Stimulated activated naive B cell treated with anti-CD40 and anti-IgM and Interleukin-4, amounts not matched to agents 10 μg/mL and 1 μg/mL and 100 μg/mL, for 72 hours (primary cell): ENCODE measurements around the gene PHF12.

Source experiments
- ATAC-seq, 2 donors: fragments of 150-1000 bp; cut with Tn5 transposase; replicated peaks; 2 replicates each; pipeline ENCODE4 v1.10.0; 2021; ENCODE audit warnings: moderate library complexity in 1 of 2
- DNase-seq: peaks from one replicate; pipeline ENCODE4 v3.0.0; 2021
- H3K27ac Mint-ChIP-seq: one replicate; pipeline ENCODE4 v1.8.0; 2022; ENCODE audit warnings: mild to moderate bottlenecking, mixed read lengths
- H3K27me3 Mint-ChIP-seq, 2 donors: one replicate each; pipeline ENCODE4 v1.8.0; 2022; ENCODE audit warnings: mixed read lengths in 2 of 2
- H3K36me3 Mint-ChIP-seq, 2 donors: one replicate each; pipeline ENCODE4 v1.8.0; 2022; ENCODE audit warnings: mixed read lengths in 2 of 2, mild to moderate bottlenecking in 1 of 2
- H3K4me1 Mint-ChIP-seq, 2 donors: one replicate each; pipeline ENCODE4 v1.8.0; 2022; ENCODE audit warnings: mixed read lengths in 2 of 2, mild to moderate bottlenecking in 1 of 2
- H3K4me3 Mint-ChIP-seq, 2 donors: one replicate each; pipeline ENCODE4 v1.8.0; 2022; ENCODE audit warnings: mild to moderate bottlenecking in 2 of 2, mixed read lengths in 2 of 2, moderate library complexity in 1 of 2
- H3K9me3 Mint-ChIP-seq, 2 donors: one replicate each; pipeline ENCODE4 v1.8.0; 2022; ENCODE audit warnings: mixed read lengths in 2 of 2, mild to moderate bottlenecking in 1 of 2

The PHF12 gene

DNA sequence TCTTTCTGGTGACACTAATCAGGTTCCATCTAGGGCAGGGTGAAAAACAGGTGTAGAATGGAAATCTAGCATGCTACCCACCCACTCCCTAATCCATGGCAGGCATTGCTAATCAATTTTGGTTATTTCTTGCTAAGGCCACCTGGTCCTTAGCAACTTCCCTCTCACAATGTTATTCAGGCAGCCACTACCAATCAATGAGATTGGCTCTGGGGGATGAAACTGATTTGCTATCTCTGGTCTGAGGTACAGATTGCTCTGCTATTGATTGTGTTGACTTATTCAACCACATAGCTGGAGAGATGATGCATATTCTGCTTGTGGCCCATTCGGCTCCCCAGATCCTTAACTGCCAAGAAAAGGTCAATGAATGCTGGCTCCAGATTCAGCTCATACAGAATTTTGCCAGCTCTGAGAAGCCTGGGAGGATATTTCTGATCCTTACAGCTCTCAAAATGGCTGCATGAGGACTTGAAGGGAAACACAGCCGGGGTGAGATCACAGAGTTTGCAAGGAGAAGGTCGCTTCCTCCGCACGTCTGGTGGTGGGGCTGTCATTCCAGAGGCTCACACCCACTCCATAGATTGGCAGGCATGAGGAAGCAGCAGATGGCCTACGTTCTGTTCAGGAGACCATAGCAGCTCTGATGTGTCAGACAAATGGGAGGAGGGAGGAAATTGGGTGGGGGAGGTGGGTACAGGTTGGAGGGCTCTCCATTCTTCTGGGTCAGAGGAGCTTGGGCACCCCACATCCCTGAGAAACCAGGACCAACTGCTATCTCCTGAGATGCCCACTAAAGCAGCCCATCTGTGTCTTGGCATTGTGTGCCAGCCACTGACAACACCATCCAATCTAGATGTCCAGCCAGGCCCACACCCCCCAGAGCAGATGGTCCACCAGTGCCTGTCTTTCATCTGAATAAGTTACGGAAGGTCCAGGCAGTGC, 32.2 kb upstream of the PHF12 start:
- no peak overlapping the region for H3K4me3 Mint-ChIP-seq
- H3K27ac Mint-ChIP-seq = peak overlapping the region; percentile 9
- H3K36me3 Mint-ChIP-seq = peaks cover 0 to 8% of the 10 kb centered on the region in 2 donors
- ATAC-seq (no peak), DNase-seq (no peak)
- H3K27me3 Mint-ChIP-seq = peaks cover 10% of the 10 kb centered on the region in 2 donors
- peaks cover 19 to 20% of the 10 kb centered on the region in 2 donors for H3K4me1 Mint-ChIP-seq
- peaks cover 0 to 1% of the 10 kb centered on the region in 2 donors for H3K9me3 Mint-ChIP-seq

- DNase-seq = peak; percentile 51
- Mint-ChIP-seq H3K9me3 (peaks cover 0 to 1% of the 10 kb centered on the region in 2 donors), H3K36me3 (peaks cover 0 to 8% of the 10 kb centered on the region in 2 donors), H3K27me3 (peaks cover 10 to 13% of the 10 kb centered on the region in 2 donors), H3K4me3 (no peak overlapping the region), H3K27ac (peak overlapping the region; percentile 90), H3K4me1 (peaks cover 23 to 25% of the 10 kb centered on the region in 2 donors)
- peak; percentile 91 for ATAC-seq
Observed at GRCh38 chr17:28982131-28982793, 30.9 kb upstream of the PHF12 start.

GRCh38 chr17:28978356-28978964, 27.1 kb upstream of the PHF12 start:
- peaks cover 22 to 23% of the 10 kb centered on the region in 2 donors for H3K4me1 Mint-ChIP-seq
- H3K27me3 Mint-ChIP-seq = peaks cover 0 to 7% of the 10 kb centered on the region in 2 donors
- ATAC-seq (no peak), DNase-seq (no peak)
- peaks cover 0 to 1% of the 10 kb centered on the region in 2 donors for H3K9me3 Mint-ChIP-seq
- H3K36me3 Mint-ChIP-seq = peaks cover 0 to 8% of the 10 kb centered on the region in 2 donors
- H3K27ac Mint-ChIP-seq = no peak overlapping the region
- no peak overlapping the region for H3K4me3 Mint-ChIP-seq

DNA sequence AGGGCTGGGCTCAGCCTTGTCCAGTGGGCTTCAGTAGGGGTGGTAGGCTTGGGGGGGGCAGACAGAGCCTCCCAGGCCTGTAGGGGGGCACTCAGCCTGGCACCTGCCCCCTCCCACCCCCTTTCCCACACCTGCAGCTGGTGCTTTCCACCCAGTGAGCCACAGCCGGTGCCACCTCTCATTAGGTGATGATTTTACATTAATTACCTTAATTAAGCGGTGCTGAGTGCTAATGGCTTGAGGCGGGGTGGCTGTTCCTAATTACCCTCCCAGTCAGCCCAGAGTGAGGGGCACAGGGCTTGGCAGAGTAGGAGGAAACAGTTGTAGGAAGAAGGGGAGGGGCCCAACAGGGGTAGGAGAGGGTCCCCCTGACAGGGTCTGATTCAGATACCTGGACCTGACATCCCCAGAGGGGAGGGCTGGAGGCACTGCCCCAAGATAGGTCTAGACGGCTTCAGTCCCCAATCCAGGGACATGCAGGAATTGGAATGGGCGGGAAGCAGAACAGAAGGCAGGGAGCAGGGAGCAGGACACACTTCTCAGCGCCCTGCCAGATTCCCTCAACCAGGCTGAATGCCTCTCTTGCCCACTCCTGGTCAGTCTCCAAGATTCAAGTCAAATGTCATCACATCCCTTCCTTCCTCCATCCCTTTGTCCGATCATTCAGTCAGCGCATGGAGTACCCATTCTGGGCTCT, 26.5 kb upstream of the PHF12 start:
- H3K27me3 Mint-ChIP-seq = peaks cover 0 to 7% of the 10 kb centered on the region in 2 donors
- no peak overlapping the region for H3K27ac Mint-ChIP-seq
- H3K9me3 Mint-ChIP-seq = peaks cover 0 to under 1% of the 10 kb centered on the region in 2 donors

GRCh38 chr17:28975646-28976045, 24.3 kb upstream of the PHF12 start:
- no peak for ATAC-seq
- Mint-ChIP-seq H3K4me1 (peaks cover 6 to 8% of the 10 kb centered on the region in 2 donors), H3K27ac (no peak overlapping the region), H3K4me3 (no peak overlapping the region), H3K36me3 (no peaks in the 10 kb centered on the region), H3K27me3 (peaks cover 0 to 7% of the 10 kb centered on the region in 2 donors), H3K9me3 (no peaks in the 10 kb centered on the region)
- no peak for DNase-seq

More for the DNA sequence above, 26.5 kb upstream of the PHF12 start:
- Mint-ChIP-seq H3K4me3 (no peak overlapping the region), H3K36me3 (peaks cover 0 to 7% of the 10 kb centered on the region in 2 donors), H3K4me1 (peaks cover 16 to 17% of the 10 kb centered on the region in 2 donors)
- no peak for DNase-seq
- ATAC-seq = no peak

- no peak for ATAC-seq
- peaks cover 0 to 7% of the 10 kb centered on the region in 2 donors for H3K27me3 Mint-ChIP-seq
- H3K4me3 Mint-ChIP-seq = no peak overlapping the region
- H3K9me3 Mint-ChIP-seq = no peaks in the 10 kb centered on the region
- H3K27ac Mint-ChIP-seq = no peak overlapping the region
- DNase-seq = no peak
- no peaks in the 10 kb centered on the region for H3K36me3 Mint-ChIP-seq
- H3K4me1 Mint-ChIP-seq = peaks cover 6 to 8% of the 10 kb centered on the region in 2 donors
Observed at GRCh38 chr17:28975031-28975430, 23.7 kb upstream of the PHF12 start.

- H3K4me1 Mint-ChIP-seq = peaks cover 6 to 8% of the 10 kb centered on the region in 2 donors
- H3K4me3 Mint-ChIP-seq = no peak overlapping the region
- ATAC-seq (no peak), DNase-seq (no peak)
- H3K9me3 Mint-ChIP-seq = no peaks in the 10 kb centered on the region
- peaks cover 0 to 7% of the 10 kb centered on the region in 2 donors for H3K27me3 Mint-ChIP-seq
- no peak overlapping the region for H3K27ac Mint-ChIP-seq
- no peaks in the 10 kb centered on the region for H3K36me3 Mint-ChIP-seq
Observed at GRCh38 chr17:28974451-28974850, 23.1 kb upstream of the PHF12 start.

GRCh38 chr17:28973425-28973824, 22.1 kb upstream of the PHF12 start:
- Mint-ChIP-seq H3K4me3 (no peak overlapping the region), H3K27me3 (peaks cover 0 to 5% of the 10 kb centered on the region in 2 donors), H3K9me3 (no peaks in the 10 kb centered on the region), H3K4me1 (peaks cover 3% of the 10 kb centered on the region in 2 donors), H3K36me3 (no peaks in the 10 kb centered on the region), H3K27ac (no peak overlapping the region)
- DNase-seq (no peak), ATAC-seq (no peak)

DNA sequence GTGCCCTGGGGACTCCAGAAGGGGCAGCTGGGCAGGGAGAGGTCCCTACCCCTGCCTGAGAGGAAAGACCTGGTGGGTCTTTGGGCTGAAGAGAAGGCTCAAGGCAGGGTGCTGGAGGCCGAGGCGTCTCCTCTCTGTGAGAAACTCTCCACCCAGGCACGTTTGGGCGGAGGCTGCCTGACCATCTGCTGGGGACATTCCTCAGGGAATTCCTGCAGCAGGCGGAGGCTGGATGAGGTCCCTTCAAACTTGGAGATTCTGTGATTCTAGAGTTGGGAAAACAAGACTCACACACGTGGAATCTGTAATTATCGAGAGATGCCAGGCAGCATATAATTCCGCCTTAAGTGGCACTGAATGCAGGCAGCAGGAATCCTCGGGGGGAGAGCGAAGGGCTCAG, 21.1 kb upstream of the PHF12 start:
- no peak for DNase-seq

GRCh38 chr17:28970879-28971278, 19.6 kb upstream of the PHF12 start:
- H3K4me1 Mint-ChIP-seq = peaks cover 4 to 8% of the 10 kb centered on the region in 2 donors
- ATAC-seq (no peak), DNase-seq (no peak)
- no peaks in the 10 kb centered on the region for H3K27me3 Mint-ChIP-seq
- H3K9me3 Mint-ChIP-seq = no peaks in the 10 kb centered on the region
- no peak overlapping the region for H3K4me3 Mint-ChIP-seq
- no peak overlapping the region for H3K27ac Mint-ChIP-seq
- H3K36me3 Mint-ChIP-seq = no peaks in the 10 kb centered on the region

More for the DNA sequence above, 21.1 kb upstream of the PHF12 start:
- Mint-ChIP-seq H3K9me3 (no peaks in the 10 kb centered on the region), H3K27me3 (no peaks in the 10 kb centered on the region), H3K36me3 (no peaks in the 10 kb centered on the region), H3K4me3 (no peak overlapping the region), H3K4me1 (peaks cover 0 to 2% of the 10 kb centered on the region in 2 donors), H3K27ac (no peak overlapping the region)
- ATAC-seq = no peak

DNA sequence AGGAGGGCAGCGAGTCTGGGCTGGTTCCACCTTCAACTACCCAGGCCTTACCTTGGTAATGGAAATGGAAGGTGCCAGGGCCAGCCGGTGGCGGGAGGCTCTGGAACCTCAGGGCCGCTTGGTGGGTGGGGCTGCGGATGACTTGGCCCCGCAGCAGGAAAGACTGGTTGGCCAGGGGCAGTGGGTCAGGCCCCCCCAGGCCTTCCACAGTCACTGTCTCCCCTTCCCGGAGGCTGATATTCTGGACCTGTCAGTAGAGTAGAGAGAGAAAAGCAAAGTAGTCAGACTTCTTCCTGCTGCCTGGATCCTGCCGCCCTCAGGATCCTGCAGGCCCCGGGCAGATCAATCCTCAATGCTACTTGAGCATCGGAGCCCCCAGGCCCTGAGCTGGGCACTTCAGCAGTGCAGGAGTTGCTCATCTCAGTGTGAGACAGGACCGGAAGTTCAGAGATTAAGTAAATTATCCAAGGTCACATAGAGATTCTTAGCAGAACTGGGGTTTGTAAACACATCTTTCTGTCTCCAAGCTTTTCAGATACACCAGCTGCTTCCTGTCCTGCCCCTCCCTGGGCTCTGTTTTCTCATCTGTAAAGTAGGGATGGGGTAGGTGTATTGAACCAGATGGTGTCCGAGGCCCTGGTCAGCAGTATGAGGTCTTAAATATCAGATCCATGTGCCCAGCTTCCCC, 18.5 kb upstream of the PHF12 start:
- Mint-ChIP-seq H3K4me3 (no peak overlapping the region), H3K27me3 (no peaks in the 10 kb centered on the region), H3K9me3 (no peaks in the 10 kb centered on the region), H3K27ac (no peak overlapping the region), H3K4me1 (peaks cover 6 to 15% of the 10 kb centered on the region in 2 donors), H3K36me3 (no peaks in the 10 kb centered on the region)
- ATAC-seq (no peak), DNase-seq (no peak)

- Mint-ChIP-seq H3K9me3 (no peaks in the 10 kb centered on the region), H3K4me1 (peaks cover 6 to 15% of the 10 kb centered on the region in 2 donors), H3K36me3 (no peaks in the 10 kb centered on the region), H3K27ac (no peak overlapping the region), H3K4me3 (no peak overlapping the region), H3K27me3 (peaks cover 3 to 6% of the 10 kb centered on the region in 2 donors)
- no peak for ATAC-seq
- no peak for DNase-seq
Observed at GRCh38 chr17:28968914-28969295, 17.6 kb upstream of the PHF12 start.

DNA sequence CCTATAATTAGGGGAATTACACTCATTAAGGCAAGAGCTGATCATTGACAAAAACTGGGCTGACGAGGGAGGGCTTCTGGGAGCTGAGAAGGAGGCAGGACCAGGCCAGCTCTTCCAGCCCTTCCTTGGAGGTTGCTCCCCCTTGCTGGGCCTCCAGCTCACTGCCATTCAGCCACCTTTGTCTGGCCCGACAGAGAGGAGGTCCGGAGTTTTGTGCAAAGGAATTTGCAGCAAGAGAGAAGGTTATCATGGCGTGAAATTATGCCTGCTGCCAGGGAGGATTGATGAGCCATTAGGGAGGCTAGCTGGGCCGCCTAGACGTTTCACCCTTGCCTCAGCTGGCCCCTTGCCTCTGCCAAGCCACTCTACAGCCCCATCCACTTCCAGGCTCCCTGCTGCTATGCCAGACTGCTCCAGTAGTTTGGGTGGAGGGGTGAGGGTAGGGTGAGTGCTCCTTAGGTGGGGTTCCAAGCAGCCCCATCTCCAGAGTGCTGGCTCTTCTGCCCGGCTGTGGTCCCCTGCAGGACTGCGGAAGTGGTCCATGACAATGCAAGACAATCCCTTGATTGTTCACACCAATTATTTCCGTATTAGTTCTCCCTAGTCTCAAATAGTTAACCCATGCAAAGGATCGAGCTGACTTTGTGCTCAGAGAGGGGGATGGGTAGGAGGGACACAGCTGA, 17.1 kb upstream of the PHF12 start:
- no peaks in the 10 kb centered on the region for H3K36me3 Mint-ChIP-seq
- H3K9me3 Mint-ChIP-seq = no peaks in the 10 kb centered on the region
- peaks cover 8 to 11% of the 10 kb centered on the region in 2 donors for H3K27me3 Mint-ChIP-seq
- H3K27ac Mint-ChIP-seq = no peak overlapping the region
- peaks cover 6 to 15% of the 10 kb centered on the region in 2 donors for H3K4me1 Mint-ChIP-seq
- DNase-seq = no peak
- H3K4me3 Mint-ChIP-seq = no peak overlapping the region
- ATAC-seq = no peak
